Measurements from ENCODE around the gene L1TD1. TPM values are rescaled to one million over a fixed set of nuclear protein-coding genes. Genes with fewer than 3 reads are reported as not detected.

Gene L1TD1
- polyA plus RNA-seq (2011; rRNA removed) (not detected in 2 replicates), polyA plus RNA-seq (2017; fragmentation: RNase III; extraction: RNeasy Plus Mini Kit Qiagen cat#74134 plus additional on column Dnase treatment) (not detected in 3 replicates), polyA minus RNA-seq (2011; rRNA and poly(A)+ RNA removed) (not detected in 2 replicates)
- not detected in 2 replicates for polyA plus RNA-seq (2012; cell fraction: cytosol; rRNA removed)
- not detected in 2 replicates for polyA plus RNA-seq (2012; cell fraction: nucleus; rRNA removed)

GRCh38 chr1:62194651-62195544 is at the start of gene L1TD1:
Gene L1TD1 (plus strand): TSS chr1:62194849. CDS start chr1:62206629, 11,780 bp downstream.
- WGBS (ENCODE audit: missing lambda C conversion rate) = 79% methylated on average over 29 of the region's 55 CpGs
- H3K4me2 ChIP-seq = no peak within 1 kb of the TSS

DNA sequence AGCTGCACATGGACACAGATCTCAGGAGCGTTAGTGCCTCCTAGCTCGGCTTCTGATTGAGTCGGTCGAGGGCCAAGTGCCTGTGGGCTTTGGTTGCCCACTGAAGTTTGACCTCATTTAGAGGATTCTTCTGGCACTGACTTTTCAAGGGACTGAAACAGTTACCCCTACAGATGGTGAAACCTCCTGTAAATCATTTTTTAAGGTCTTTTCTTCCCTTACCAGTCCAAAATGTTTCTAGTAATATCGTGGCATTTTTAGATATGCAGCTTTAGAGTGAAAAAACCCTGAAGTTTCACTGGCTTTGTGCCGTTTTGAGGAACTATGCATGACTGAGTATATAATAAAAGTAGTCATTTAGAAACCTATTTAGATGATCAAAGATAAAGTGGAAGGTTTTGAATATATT is 34.7 kb upstream of the L1TD1 start:
- Histone ChIP-seq H3K4me1 (no peaks in the 10 kb centered on the region), H3K4me2 (no peak overlapping the region), H3K4me3 (no peak overlapping the region), H3K9me3 (no peaks in the 10 kb centered on the region), H3K27ac (no peak overlapping the region)
- ATAC-seq (no peak), DNase-seq (ENCODE audit: low read depth in 1 of 2, low spot score in 1 of 2) (no peak), FAIRE-seq (no peak)
- TF ChIP-seq HDAC2 (IDR thresholded peaks at IDR 0.05) (no peak), EHF (CRISPR knock-in tag; IDR thresholded peaks at IDR 0.05) (no peak), KDM1A (IDR thresholded peaks at IDR 0.05; ENCODE audit: low read depth) (no peak), FOSB (CRISPR knock-in tag; IDR thresholded peaks at IDR 0.05) (no peak), BCL3 (IDR thresholded peaks at IDR 0.05) (no peak), CEBPB (IDR thresholded peaks at IDR 0.05) (no peak), BHLHE40 (IDR thresholded peaks at IDR 0.05; ENCODE audit: low read depth, low read length) (no peak), EP300 (IDR thresholded peaks at IDR 0.05) (no peak), JUN (IDR thresholded peaks at IDR 0.05) (no peak), KDM5A (IDR thresholded peaks at IDR 0.05) (no peak), ZNF302 (CRISPR knock-in tag; IDR thresholded peaks at IDR 0.05) (no peak)
- TF ChIP-seq, protein P1, sequence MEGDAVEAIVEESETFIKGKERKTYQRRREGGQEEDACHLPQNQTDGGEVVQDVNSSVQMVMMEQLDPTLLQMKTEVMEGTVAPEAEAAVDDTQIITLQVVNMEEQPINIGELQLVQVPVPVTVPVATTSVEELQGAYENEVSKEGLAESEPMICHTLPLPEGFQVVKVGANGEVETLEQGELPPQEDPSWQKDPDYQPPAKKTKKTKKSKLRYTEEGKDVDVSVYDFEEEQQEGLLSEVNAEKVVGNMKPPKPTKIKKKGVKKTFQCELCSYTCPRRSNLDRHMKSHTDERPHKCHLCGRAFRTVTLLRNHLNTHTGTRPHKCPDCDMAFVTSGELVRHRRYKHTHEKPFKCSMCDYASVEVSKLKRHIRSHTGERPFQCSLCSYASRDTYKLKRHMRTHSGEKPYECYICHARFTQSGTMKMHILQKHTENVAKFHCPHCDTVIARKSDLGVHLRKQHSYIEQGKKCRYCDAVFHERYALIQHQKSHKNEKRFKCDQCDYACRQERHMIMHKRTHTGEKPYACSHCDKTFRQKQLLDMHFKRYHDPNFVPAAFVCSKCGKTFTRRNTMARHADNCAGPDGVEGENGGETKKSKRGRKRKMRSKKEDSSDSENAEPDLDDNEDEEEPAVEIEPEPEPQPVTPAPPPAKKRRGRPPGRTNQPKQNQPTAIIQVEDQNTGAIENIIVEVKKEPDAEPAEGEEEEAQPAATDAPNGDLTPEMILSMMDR (IDR thresholded peaks at IDR 0.05) = no peak
- TF ChIP-seq, protein P2, sequence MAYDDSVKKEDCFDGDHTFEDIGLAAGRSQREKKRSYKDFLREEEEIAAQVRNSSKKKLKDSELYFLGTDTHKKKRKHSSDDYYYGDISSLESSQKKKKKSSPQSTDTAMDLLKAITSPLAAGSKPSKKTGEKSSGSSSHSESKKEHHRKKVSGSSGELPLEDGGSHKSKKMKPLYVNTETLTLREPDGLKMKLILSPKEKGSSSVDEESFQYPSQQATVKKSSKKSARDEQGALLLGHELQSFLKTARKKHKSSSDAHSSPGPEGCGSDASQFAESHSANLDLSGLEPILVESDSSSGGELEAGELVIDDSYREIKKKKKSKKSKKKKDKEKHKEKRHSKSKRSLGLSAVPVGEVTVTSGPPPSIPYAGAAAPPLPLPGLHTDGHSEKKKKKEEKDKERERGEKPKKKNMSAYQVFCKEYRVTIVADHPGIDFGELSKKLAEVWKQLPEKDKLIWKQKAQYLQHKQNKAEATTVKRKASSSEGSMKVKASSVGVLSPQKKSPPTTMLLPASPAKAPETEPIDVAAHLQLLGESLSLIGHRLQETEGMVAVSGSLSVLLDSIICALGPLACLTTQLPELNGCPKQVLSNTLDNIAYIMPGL (CRISPR knock-in tag; IDR thresholded peaks at IDR 0.05; ENCODE audit: borderline replicate concordance) = no peak
- ChIA-PET POLR2A (no interaction called here), CTCF (interaction anchor here (0.6 to 1.2 kb wide), 3 partner anchors 14 to 248 kb away, joined by 3 to 4 read pairs (median 4); no protein-coding TSS in a partner anchor)
- WGBS (ENCODE audit: missing lambda C conversion rate) = 83% methylated on average over 6 of the region's 6 CpGs

More at GRCh38 chr1:62194651-62195544, at the start of gene L1TD1:
- FAIRE-seq (no peak), DNase-seq (ENCODE audit: low read depth in 1 of 2, low spot score in 1 of 2) (no peak), ATAC-seq (no peak)
- ChIA-PET POLR2A (no interaction called here), CTCF (no interaction called here)
- H3K4me3 ChIP-seq = no peak within 1 kb of the TSS
- TF ChIP-seq MAZ (IDR thresholded peaks at IDR 0.05; ENCODE audit: borderline replicate concordance, low read depth, low read length) = no peak
- TF ChIP-seq TP53 (CRISPR knock-in tag; IDR thresholded peaks at IDR 0.05) = no peak
- no peak for TF ChIP-seq ZNF302 (CRISPR knock-in tag; IDR thresholded peaks at IDR 0.05)
- no peak for TF ChIP-seq SREBF2 (IDR thresholded peaks at IDR 0.05)
- no peak for TF ChIP-seq MYC (IDR thresholded peaks at IDR 0.05; ENCODE audit: borderline replicate concordance, low read length)
- TF ChIP-seq POLR2AphosphoS2 (conservative IDR thresholded peaks at IDR 0.05; ENCODE audit: low read length) = no peak
- no peaks in the 10 kb centered on the region for H3K9me3 ChIP-seq
- no peaks in the 10 kb centered on the region for H3K4me1 ChIP-seq
- H3K27ac ChIP-seq = no peak within 1 kb of the TSS

Data from A549 (cell line).